Measurements from ENCODE around the gene AHCYL1. TPM values are rescaled to one million over a fixed set of nuclear protein-coding genes. Genes with fewer than 3 reads are reported as not detected.

The AHCYL1 gene
- total and polyA plus RNA-seq, 2 of the 8 experiments (the other 6 are each of a cell fraction or from before 2014, with no cell fraction given): 64.5 to 95.9 TPM

- ChIA-PET CTCF (ENCODE audit: partially characterized antibody) (interaction anchor here (0.7 to 40.7 kb wide), 5 partner anchors 9 to 410 kb away, joined by 3 to 1450 read pairs (median 88); partner anchors contain the start of genes ALX3, STRIP1 and UBL4B), POLR2A (ENCODE audit: partially characterized antibody) (interaction anchor here (0.9 to 2.7 kb wide), 4 partner anchors 8 to 15 kb away, joined by 3 to 13 read pairs (median 4); partner anchors contain the start of gene STRIP1)
- no peaks in the 10 kb centered on the region for H3K9me3 ChIP-seq (ENCODE audit: insufficient read depth in 2 of 2, low read depth in 1 of 2, low read length in 1 of 2)
- H4K8ac ChIP-seq (ENCODE audit: extremely low read depth, insufficient read depth, low read length): no peak overlapping the region
- no peak overlapping the region for H2AFZ ChIP-seq (ENCODE audit: low read length)
- H2BK20ac ChIP-seq (ENCODE audit: low read length): no peak overlapping the region
- H4K20me1 ChIP-seq (replicated peaks in 1 of 2; ENCODE audit: control insufficient read depth in 1 of 2, insufficient read depth in 2 of 2, low read length in 2 of 2): peaks cover 0 to 15% of the 10 kb centered on the region in 2 experiments
- no peak overlapping the region for H2BK15ac ChIP-seq (ENCODE audit: low read length)
- no peaks in the 10 kb centered on the region for H3K23me2 ChIP-seq (ENCODE audit: low read depth, low read length)
- H3K79me2 ChIP-seq (ENCODE audit: control insufficient read depth in 1 of 2, insufficient read depth in 2 of 2, low read length in 2 of 2): no peaks in the 10 kb centered on the region
- H3K4ac ChIP-seq (replicated peaks; ENCODE audit: insufficient read length, low read depth, low read length): no peak overlapping the region
- no peaks in the 10 kb centered on the region for H3K27me3 ChIP-seq (replicated peaks in 1 of 4; ENCODE audit: control insufficient read depth in 3 of 4, extremely low read depth in 1 of 4, insufficient read depth in 3 of 4, low read length in 3 of 4)
- H2BK120ac ChIP-seq (replicated peaks; ENCODE audit: low read depth, low read length): no peak overlapping the region
- no peaks in the 10 kb centered on the region; the same call in 1 of the 2 replicates for H3K79me1 ChIP-seq (ENCODE audit: low read depth, low read length)
- no peaks in the 10 kb centered on the region for H3K4me1 ChIP-seq (replicated peaks in 1 of 4; ENCODE audit: control insufficient read depth in 3 of 4, insufficient read depth in 4 of 4, low read length in 3 of 4)
- H2BK5ac ChIP-seq (ENCODE audit: low read depth, low read length): no peak overlapping the region
- H3K14ac ChIP-seq (ENCODE audit: insufficient read length): no peak overlapping the region
- no peak overlapping the region for H4K5ac ChIP-seq (ENCODE audit: insufficient read length, low read depth, low read length)
- H3K4me3 ChIP-seq (ENCODE audit: extremely low read depth in 1 of 4, insufficient read depth in 2 of 4, low read depth in 3 of 4, low read length in 4 of 4): no peak overlapping the region
- H2AK5ac ChIP-seq (ENCODE audit: low read depth, low read length): no peak overlapping the region
- DNase-seq (ENCODE audit: low read depth in 1 of 2, low spot score in 2 of 2) (no peak), FAIRE-seq (no peak)
- no peak overlapping the region for H4K91ac ChIP-seq (replicated peaks; ENCODE audit: insufficient read length, low read length)
- H3K4me2 ChIP-seq (ENCODE audit: insufficient read depth in 1 of 2, low read depth in 2 of 2, low read length in 2 of 2): no peak overlapping the region
- peaks cover 51 to 86% (median 72%) of the 10 kb centered on the region in 4 experiments for H3K36me3 ChIP-seq (ENCODE audit: control insufficient read depth in 2 of 4, insufficient read depth in 4 of 4, low read length in 3 of 4)
- H2BK12ac ChIP-seq (ENCODE audit: low read depth, low read length): no peak overlapping the region
- H3K9ac ChIP-seq (replicated peaks in 1 of 4; ENCODE audit: extremely low read depth in 1 of 4, low read depth in 3 of 4, low read length in 3 of 4): no peak overlapping the region
- H3K23ac ChIP-seq (ENCODE audit: insufficient read length): no peak overlapping the region
- WGBS, 2 experiments (ENCODE audit: extremely low coverage in 1 of 2, insufficient coverage in 1 of 2, insufficient read length in 1 of 2, insufficient replicate concordance in 2 of 2, low coverage in 1 of 2, low lambda C conversion rate in 2 of 2, missing lambda C conversion rate in 1 of 2): 87% methylated on average over 11 of the region's 11 CpGs; no CpG with 5 or more reads in 1 of the 2 experiments
- H3K18ac ChIP-seq (ENCODE audit: extremely low read depth, low read length): no peak overlapping the region
- H3K27ac ChIP-seq (ENCODE audit: low read depth, low read length): no peak overlapping the region
- H3K56ac ChIP-seq (replicated peaks; ENCODE audit: insufficient read length, low read depth, low read length): no peak overlapping the region
- TF ChIP-seq TBP (IDR thresholded peaks at IDR 0.05; ENCODE audit: low read depth, low read length) (no peak), HDAC6 (IDR thresholded peaks at IDR 0.05; ENCODE audit: low read depth, low read length) (no peak), POLR2AphosphoS5 (IDR thresholded peaks at IDR 0.05; ENCODE audit: low read depth, low read length) (no peak), PHF8 (conservative IDR thresholded peaks at IDR 0.05; ENCODE audit: low read depth, low read length) (no peak), EGR1 (IDR thresholded peaks at IDR 0.05; ENCODE audit: borderline replicate concordance, low read depth, low read length) (no peak), GABPA (IDR thresholded peaks at IDR 0.05; ENCODE audit: borderline replicate concordance, insufficient read depth, low read length) (no peak), NANOG (IDR thresholded peaks at IDR 0.05; ENCODE audit: insufficient read depth, low read depth, low read length, poor library complexity, severe bottlenecking) (no peak), SUZ12 (IDR thresholded peaks at IDR 0.05; ENCODE audit: low read length) (no peak), SRF (IDR thresholded peaks at IDR 0.05; ENCODE audit: low read depth, low read length) (no peak), JUND (IDR thresholded peaks at IDR 0.05; ENCODE audit: low read length) (no peak), BRCA1 (IDR thresholded peaks at IDR 0.05; ENCODE audit: low read depth, low read length) (no peak), KDM5A (IDR thresholded peaks at IDR 0.05; ENCODE audit: low read length) (no peak), SIRT6 (IDR thresholded peaks at IDR 0.05; ENCODE audit: low read length) (no peak)
Measured at GRCh38 chr1:110049801-110050601, 65.4 kb downstream of the AHCYL1 start.

Measured in H1 (cell line).